ENCODE data around the gene DNLZ.
"Not testable (repeated sequence)": the region's sequence is repeated elsewhere in the genome, so short reads cannot be mapped to it uniquely, and the experiment has no call there.

Gene DNLZ
- total RNA-seq: 3.6 to 5.1 reads per million in 2 donors

DNA sequence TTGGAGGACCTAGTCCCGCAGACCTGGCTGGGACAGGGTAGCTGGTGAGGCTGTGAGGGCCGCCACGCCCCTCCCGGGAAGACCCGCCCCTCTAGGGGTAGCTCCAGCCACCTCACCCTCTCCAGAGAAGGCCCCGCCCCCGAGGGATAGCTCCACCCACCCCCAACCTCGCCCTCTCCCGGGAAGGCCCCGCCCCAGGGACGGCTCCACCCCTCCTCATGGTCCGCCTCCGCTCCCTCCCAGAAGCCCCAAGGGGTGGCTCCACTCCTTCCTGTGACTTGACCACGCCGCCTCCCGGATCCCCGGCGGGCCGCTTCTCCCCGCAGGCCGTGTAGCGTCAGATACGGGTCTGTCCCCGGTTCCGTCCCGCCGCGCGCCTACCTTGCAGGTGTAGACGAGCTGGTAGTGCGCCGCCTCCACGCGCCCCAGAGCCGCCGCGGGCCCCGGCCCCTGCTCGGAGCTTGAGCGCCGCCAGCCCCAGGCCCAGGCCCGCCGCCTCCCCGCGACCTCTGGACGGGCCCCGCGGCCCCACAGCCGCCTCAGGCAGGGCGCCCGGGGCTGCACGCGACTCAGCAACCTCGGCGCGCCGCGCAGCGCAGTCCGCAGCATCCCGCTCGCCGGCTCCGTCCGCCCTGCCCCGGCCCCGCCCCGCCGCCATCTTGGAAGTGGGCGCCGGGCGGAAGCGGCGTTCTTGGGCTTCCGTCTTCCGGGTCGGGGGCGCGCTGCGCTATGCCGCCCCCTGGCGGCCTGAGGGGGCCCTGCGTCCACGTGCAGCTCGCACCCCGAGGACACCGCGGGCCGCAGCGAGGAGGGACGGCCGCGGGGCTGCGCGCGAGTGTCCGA lies at the start of gene DNLZ:
Gene DNLZ (minus strand): TSS at position 639 of the 843 bp plus-strand sequence. CDS start 30 bp downstream, at position 609.
- DNase-seq: peak; percentile 90

DNA sequence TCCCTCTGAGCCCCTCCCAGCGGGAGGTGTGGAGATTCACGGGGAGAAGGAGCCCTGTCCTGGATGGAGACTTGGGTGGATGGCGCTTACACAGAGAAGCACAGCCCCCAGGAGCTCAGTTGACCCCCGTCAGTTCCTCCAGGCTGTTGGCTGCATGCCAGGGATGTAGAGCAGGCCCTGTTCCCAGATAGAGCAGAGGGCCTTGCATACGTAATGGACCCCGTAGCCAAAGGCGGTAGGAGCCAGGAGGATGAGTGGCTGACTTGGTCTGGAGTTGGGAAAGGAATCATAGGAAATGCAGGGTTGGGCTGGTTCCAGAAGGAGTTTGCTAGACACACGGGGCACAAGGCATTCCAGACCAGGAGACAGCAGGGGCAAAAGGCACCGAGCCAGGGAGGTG lies 49.4 kb upstream of the DNLZ start:
- no peak for DNase-seq

DNA sequence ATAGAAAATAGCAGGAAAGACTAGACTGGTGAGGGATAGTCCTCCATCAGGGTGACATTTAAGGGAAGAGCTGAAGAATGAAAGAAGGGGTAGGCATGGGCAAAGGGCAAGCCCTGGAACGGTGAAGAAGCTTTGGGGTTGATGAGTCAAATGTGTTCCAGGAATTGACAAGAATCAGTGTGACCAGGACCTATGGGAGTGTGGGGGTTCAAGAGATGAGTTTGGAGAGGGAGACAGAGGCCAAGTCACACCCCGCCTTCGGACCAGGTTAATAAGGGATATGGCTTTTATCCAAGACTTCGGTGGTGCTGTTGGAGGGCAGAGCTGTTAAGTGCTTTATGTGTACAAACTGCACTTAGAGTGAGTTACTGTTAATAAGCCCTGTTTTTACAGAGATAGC lies 47.8 kb upstream of the DNLZ start:
- DNase-seq: no peak

DNA sequence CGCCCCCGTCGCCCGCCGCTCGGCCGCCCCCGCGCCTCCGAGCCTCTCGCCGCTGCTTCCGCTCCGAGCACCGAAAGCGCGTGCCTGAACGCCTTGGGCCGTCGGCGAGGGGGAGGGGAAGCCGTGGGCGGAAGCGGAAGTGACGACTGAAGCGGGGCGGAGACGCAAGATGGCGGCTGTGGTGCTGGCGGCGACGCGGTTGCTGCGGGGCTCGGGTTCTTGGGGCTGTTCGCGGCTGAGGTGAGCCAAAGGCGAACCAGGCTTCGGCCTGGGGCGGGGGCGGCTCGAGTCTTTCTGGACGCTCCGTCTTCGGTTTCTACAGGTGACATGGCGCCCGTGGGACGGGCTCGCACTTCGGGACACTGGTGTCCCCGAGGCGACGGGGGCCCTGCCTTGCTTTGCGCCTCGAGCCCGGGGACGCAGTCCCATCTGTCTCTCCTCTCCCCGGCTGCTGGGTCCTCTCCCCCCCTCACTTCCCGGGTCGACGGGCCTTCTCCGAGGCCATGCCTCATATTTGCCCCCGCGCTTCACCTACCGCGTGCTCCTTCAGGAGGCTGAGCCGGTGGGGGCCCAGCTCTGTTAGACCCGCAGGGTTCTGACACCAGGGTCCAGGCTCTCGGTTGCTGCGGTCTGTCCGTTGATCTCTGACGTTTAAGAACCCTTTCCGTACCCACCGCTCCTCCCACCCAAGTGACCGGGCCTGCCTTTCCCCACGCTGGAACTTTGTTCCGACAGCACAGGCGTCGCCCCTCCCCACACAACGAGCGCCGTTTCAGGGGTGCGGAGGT lies 47.1 kb upstream of the DNLZ start, which contains the start of the genes ENTR1 and PMPCA:
Gene ENTR1 (minus strand): TSS at position 115 of the 788 bp plus-strand sequence. CDS start 217 bp downstream, outside the sequence.
Gene PMPCA (plus strand): TSS at position 159 of the 788 bp plus-strand sequence. CDS start 11 bp downstream, at position 170.
- peak; percentile 97 for DNase-seq

DNA sequence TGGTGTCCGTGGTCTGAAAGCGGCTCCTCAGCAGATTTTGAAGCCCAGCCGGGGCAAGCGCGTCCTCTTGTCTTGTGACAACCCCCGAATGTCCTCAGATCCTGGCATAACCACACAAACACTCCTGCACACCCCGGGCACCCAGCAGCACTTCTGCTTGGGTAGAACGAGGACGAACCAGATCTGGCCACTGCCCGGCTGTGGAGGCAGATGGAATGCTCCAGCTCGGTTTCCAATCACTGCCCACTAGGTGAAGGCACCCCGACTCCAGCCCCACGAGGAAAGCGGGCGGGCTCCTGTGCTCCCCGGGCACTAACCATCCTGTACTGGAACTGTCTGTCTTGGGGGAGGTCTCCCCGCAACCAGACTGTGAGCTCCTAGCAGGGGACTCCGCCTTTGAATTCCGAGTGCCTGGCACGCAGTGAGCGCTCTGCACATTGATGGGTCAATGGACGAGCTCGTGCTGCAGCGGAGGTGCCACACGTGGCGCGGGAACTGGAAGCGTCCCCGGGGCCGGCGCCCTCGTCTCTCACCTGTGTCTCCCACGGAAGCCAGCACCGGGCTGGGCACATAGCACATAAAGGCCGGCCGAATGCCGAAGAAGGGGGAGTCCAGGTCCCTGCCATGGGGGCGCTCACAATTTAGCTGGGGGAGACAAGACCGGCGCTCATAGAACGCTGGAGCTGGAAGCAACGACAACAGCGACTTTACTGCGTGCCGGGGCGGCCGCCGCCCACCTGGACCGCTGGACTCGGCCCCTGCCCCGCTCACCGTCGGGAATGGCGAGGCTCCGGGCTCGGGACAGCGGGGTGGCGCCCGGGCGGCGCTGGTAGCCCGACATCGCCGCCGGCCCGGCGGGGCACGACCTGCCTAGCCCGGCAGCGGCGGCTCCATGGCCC lies 46.3 kb upstream of the DNLZ start:
- DNase-seq: peak; percentile 21

DNA sequence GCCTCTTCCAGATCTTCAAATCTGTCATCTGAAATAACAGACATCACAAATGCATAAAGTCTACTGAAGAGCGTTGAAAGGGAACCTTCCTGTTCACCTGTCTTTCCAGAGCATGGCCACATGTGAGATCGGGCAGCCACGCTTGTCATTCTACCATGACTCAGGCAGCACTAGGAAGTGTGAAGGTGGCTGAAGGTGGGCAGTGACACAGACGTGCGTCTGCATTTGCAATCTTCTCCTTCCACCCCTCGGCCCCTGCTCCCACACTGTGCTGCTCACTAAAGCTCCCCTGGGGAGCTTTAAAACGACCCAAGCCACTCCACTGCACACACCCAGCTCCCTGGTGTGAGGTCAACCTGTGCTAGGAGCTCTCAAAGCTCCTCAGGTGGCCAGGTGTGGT lies 44.4 kb upstream of the DNLZ start:
- no peak for DNase-seq

DNA sequence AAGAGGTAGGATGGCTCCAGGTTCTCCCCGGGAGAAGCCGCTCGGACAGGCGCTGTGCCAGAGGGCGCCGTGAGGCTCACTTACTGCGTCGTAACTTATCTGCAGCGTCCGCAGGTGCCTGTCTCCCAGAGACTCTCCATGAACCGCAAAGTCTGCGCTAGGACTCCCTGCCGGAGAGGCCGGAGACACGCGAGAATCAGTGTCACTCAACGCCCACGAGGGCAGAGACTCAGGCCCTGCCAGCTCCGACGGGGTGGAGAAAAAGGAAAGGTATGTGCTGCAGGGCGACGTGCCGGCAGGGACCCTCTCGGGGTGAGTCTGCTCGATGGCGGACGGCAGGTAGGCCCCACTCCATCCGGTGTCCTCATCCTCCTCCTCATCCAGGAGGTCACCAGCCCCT lies 43.5 kb upstream of the DNLZ start:
- DNase-seq: not testable (repeated sequence)

DNA sequence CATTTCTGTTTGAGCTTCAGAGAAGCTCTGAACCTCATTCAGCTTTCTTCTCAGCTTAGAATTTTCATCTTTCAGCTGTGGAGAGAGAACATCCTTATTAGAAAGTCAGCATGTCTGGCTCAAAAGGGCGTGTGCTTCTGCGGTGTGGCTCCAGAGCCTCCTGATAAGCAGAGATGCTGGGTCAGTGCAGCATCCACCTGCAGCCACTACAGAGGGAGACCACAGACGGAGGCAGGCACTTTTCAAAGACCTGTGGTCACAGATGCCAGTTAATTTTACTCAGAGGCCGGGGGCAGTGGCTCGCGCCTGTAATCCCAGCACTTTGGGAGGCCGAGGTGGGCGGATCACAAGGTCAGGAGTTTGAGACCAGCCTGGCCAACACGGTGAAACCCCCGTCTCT lies 42.4 kb upstream of the DNLZ start:
- DNase-seq: not testable (repeated sequence)

DNA sequence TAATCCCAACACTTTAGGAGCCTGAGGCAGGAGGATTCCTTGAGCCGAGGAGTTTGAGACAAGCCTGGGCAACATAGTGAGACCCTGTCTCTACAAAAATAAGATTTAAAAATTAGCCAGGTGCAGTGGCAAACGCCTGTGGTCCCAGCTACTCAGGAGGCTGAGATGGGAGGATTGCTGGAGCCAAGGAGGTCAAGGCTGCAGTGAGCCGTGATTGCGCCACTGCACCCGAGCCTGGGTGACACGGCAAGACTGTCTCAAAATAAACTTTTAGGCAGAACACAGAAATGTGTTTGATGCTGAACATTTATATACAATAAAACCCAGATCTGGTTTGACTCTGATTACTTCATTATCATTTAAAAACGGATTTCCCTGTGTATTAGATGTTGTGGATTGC lies 41.9 kb upstream of the DNLZ start:
- DNase-seq: no peak

DNA sequence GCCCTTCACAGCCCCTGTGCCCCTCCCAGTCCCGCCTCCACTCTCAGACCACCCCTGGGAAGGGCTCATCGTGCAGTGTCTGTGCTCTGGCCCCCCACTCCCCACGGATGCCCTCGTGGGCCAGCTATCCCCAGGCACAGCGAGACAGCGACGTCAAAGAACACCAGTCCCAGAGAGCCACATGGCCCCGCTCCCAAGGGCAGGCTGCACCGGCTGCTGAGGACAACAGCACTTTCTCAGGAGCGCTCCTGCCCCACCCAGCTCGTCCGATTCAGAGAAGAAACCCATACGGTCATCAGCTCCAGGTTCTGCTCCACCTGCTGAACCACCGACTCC lies 41.2 kb upstream of the DNLZ start:
- DNase-seq: no peak

DNA sequence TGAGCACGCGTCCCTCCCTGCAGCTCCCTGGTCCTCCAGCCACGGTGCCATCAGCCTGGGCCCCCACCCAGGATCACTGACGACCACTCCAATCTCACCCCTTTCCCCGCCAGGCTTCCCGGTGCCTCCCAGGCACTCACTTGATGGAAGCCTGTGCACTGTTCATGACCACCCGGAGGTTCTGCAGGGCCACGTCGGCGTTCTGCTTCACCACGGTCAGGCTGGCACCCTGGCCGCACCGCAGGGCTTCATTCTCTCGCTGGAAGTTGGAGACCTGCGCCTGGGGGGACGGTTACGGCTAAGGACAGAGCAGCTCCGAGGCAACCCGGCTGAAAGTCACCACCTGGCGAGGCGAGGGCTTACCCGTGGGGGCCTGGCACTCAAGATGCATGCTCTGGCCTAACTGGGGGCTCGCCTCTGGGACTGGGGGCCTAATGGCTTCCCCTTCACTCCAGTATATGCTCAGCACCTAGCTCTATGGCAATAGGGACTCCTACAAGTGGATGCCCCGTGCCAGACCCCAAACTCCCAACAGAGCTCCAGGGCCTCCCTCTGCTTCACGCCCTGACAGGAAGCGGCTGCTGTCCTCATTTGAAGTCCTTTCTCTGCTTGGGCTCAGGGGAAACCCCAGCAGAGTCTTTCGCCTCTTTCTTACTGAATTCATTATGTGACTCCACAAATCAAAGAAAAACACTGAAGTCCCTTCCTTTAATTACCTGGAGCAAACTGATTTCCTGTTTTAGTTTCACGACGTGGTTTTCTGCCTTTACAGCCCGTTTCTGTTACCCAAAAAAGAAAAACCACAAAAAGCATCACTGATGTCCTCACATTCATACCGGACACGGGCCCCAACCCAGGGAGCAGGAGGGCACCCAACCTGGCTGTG lies 40.6 kb upstream of the DNLZ start:
- peak; percentile 26 for DNase-seq

DNA sequence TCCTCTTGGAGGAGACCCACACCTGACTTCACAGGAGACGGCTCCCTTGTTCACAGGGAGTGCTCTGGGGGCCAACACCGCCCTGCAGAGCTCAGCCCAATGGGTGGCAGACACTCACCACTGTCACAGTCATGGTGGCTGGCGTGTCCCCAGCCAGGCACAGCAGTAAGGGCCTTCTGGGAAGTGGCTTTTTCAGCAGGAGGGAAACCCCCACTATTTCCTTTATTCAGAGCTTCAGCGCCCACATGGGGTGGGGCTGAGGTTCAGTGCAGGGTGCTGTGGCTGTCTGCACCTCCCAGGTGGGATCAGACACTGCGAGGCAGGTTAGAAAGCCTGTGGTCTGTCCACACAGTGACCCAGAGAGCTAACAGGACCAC lies 40.0 kb upstream of the DNLZ start:
- DNase-seq: peak; percentile 62

DNA sequence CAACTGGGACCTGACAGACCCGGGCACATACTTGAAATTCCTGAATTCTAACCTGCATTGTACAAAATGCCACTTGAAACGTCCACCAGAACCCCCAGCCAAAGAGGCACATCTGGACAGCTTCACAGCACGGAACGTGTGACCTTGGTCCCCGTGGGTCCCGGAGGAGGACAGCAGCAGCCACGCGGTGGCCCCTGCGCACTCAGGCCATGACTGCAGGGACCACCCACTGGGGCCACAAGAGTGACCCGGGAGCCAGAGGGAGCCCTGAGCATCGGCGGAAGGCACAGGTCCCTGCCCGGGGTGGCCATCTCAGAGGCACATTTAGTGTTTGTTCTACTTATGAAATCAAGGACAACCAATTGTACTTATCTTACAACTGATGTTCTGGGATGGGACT lies 38.5 kb upstream of the DNLZ start:
- no peak for DNase-seq

DNA sequence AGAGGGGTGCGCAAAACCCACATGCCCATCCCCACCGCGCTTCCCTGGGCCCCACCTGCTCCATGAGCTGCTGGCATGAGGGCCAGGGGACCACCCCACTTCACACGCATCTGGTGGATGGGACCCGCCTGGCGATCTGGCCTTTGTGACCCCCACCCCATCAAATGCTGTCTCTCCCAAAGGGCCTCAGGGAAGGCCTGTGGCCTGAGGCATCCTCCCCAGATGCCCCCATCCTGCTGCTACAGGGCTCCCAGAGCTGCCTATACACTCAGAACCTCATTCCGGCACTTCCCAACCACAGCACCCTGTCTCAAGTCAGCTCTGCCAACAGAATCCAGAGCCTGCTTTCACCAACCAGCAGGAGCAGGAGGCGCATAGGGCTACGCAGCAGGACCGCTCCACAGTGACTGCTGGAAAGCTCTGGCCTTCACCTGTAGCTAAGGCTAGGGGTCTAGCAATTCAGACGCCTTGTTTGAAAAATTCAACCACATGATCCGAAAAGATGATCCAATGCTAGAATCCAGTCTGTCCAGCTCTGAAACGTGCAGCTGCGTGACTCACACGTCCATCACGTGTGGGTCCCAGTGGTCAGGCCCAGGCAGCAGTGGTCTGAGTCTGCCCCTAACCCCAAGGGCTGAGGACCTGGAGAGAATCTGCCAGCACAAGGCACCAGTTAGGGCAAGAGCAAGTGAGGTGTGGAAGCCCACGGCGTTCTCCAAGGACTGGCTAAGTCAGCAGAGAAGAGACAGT lies 37.8 kb upstream of the DNLZ start:
- DNase-seq: no peak

DNA sequence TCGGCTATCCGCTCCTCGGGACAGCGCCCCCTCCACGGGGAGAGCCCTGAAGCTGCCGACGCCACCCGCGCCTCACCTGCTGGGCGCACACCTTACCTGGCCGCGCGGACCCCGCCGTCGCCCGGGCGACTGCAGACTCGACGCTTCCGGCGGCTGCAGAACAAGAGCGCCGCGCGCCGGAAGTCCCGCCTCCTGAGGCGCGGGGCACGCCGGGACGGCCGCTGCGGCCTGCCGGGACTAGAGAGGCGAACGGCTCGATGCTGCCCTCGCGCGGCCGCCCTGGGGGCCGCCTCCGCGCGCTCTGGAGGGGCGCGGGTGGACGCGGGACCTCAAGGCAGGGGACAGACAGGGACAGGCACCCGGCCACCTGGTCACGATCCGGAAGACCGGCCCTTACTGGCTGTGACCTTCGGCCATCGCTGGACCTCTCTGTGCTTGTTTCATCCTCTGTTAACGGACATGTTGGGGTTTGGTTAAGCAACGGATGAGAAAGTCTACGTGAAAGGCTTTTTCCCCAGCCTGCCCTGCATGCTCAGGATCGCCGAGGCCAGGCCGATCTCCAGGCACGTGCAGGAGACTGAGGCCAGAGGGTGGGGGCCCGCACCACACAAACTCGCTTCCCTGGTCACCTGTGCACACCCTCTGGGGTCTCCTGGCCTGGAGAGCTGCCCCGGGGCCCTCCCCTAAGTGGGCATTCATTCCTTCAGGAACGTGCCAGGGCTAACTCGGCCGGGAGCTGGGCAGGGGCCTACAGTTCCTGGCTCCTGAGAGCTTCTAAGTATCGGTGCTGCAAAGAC lies 36.7 kb upstream of the DNLZ start, which contains the start of gene SNAPC4:
Gene SNAPC4 (minus strand): TSS at position 133 of the 797 bp plus-strand sequence. CDS start 1,742 bp downstream, outside the sequence.
- peak; percentile 82 for DNase-seq

DNA sequence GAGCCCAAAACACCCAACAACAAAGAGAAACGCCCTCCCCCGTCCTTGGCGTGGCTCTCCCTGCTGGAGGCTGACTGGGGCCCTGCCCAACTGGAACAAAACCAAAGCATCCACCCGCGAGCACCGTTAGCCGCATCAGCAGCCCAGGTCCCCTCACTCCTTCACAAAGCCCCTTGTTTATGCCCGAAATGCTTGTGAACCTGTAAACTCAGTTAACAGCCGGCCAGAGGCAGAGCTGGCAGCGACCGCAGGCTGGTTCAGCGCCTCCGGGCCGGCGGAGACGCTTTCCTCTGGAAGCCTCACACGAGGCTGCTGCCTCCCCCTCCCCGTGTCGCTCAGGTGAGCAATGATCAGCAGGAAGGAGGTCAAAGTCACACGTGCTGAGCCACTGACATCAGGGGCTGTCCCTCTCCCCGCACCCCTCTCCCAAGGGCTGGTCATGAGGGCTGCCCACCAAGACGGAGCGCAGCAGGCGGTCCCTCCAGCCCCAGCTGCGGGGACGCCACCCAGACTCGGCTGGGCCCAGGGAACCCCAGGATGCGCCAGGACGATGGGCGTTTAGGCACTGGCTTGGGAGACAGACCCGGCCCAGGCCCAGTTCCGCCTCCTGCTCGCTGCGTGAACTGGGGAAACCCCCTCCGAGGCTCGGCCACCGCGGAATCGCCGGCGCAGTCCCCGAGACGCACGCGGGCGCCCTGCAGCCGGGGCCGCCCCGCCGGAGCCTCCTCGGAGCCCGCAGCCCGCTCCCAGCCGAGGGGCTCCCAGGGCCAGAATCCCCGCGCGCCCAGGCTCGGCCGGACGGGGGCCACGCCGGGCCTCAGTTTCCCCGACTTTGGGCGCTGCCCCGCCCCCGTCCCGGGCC lies 35.9 kb upstream of the DNLZ start:
- peak; percentile 20 for DNase-seq

DNA sequence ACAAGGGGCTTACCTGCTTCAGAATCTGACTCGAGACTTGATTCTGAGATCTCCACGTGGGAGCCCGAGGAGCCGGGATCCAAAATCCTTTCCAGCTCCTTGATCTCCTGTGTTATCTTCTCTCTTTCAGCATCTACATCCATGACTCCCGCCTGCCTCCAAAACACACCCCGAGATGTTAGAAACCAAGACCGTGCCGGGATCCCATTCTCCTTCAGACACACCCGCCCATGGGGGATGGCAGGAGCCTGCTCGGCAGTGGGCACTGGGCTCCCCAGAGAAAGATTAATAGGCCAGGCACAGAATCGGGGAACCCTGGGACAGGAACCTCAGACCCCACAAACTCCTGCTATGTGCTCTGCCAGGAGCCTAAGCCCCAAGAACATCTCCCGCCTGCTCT lies 34.7 kb upstream of the DNLZ start:
- no peak for DNase-seq

DNA sequence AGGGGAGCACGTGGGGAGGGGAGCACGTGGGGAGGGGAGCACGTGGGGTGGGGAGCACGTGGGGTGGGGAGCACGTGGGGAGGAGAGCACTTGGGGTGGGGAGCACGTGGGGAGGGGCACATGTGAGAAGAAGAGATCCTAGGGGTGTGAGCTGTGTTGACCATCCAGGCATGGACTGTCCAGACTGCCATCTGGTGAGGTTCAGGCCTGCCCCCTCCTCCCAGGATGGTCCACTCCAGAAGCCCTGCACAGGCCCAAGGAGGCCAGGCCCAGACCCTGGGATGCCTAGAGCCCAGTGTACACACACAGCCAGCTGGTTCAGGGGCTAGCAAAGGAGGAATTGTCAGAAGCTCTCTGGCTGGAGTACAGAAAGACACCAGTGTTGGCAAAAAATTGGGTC lies 34.1 kb upstream of the DNLZ start:
- DNase-seq: no peak

DNA sequence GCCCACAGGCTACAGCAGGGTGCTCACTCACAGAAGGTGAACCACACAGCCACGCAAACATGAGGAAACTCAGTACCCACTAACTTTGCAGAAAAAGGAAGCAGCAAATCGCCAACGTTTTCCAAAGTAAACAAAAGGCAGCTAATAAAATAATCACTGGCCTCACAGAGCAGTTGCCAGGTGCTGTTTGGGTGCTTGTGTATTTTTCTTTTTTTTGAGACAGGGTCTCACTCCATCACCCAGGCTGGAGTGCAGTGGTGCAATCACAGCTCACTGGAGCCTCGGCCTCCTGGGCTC lies 32.6 kb upstream of the DNLZ start:
- no peak for DNase-seq
